SK-N-SH (cell line): ENCODE measurements around the gene VCAM1. TPM values are rescaled to one million over a fixed set of nuclear protein-coding genes. Genes with fewer than 3 reads are reported as not detected.
A peak's percentile ranks its signal among the peaks of the same experiment; 100 is the strongest.

ENCODE experiments used
- CTCF ChIA-PET: fragments of 300-600, 350-600 bp; formaldehyde crosslinking; extraction: SDS; loops from one replicate; lab custom pipeline; 2021; lab: Yijun Ruan, JAX
- POLR2A ChIA-PET: fragments of 350-600 bp; sonication (Branson Sonifier 250); formaldehyde crosslinking; extraction: SDS; loops from one replicate; lab custom pipeline; 2020; ENCODE audit warnings: antibody characterized with exemption, inconsistent platforms; lab: Yijun Ruan, JAX
- DNase-seq: peaks from one replicate; pipeline ENCODE4 v3.0.0; 2012
- H2AFZ ChIP-seq: fragments of 200-600 bp; sonication (generic); 2 replicates; pipeline ENCODE4 v1.8.1; 2016; ENCODE audit warnings: antibody characterized with exemption, mild to moderate bottlenecking, low read depth
- H3F3A ChIP-seq: fragments of 200-600 bp; sonication (generic); replicated peaks from 2 replicates; pipeline ENCODE3; 2016; ENCODE audit warnings: antibody characterized with exemption, mild to moderate bottlenecking; ENCODE audit not compliant: insufficient read depth
- H3K27ac ChIP-seq, 2 experiments: fragments of 200-500 bp in 1 of 2; fragments of 200-600 bp in 1 of 2; sonication (Bioruptor generic) in 1 of 2; sonication (generic), shearing (Covaris generic) in 1 of 2; 2 replicates each; pipeline versions ENCODE4 v1.5.1 to v1.6.1; 2014 to 2016; ENCODE audit warnings: low read depth in 2 of 2, inconsistent platforms in 1 of 2, low read length in 1 of 2, mild to moderate bottlenecking in 1 of 2, mixed read lengths in 1 of 2
- H3K27me3 ChIP-seq: fragments of 200-600 bp; sonication (generic), shearing (Covaris generic); 2 replicates; pipeline ENCODE4 v1.6.1; 2016; ENCODE audit warnings: mixed run types; ENCODE audit not compliant: insufficient read depth
- H3K36me3 ChIP-seq, 2 experiments: fragments of 200-500 bp in 1 of 2; fragments of 200-600 bp in 1 of 2; sonication (Bioruptor generic) in 1 of 2; sonication (generic) in 1 of 2; replicated peaks in 1 of 2; 2 replicates each; pipeline versions ENCODE3 to v1.5.1; 2014 to 2016; ENCODE audit warnings: low read length in 1 of 2, mild to moderate bottlenecking in 1 of 2; ENCODE audit not compliant: insufficient read depth in 2 of 2, control insufficient read depth in 1 of 2
- H3K4me1 ChIP-seq, 2 experiments: fragments of 200-500 bp in 1 of 2; fragments of 200-600 bp in 1 of 2; sonication (Bioruptor generic) in 1 of 2; sonication (generic), shearing (Covaris generic) in 1 of 2; 2 replicates each; pipeline versions ENCODE4 v1.5.1 to v1.6.1; 2014 to 2016; ENCODE audit warnings: low read depth in 1 of 2, low read length in 1 of 2, mixed run types in 1 of 2; ENCODE audit not compliant: insufficient read depth in 2 of 2, control insufficient read depth in 1 of 2
- H3K4me2 ChIP-seq: fragments of 200-600 bp; sonication (generic), shearing (Covaris generic); 2 replicates; pipeline ENCODE4 v1.6.1; 2017; ENCODE audit warnings: mixed run types
- H3K4me3 ChIP-seq, 2 experiments: fragments of 200-500 bp in 1 of 2; fragments of 200-600 bp in 1 of 2; sonication (Bioruptor generic) in 1 of 2; sonication (generic), shearing (Covaris generic) in 1 of 2; 2 replicates each; pipeline versions ENCODE4 v1.5.1 to v1.8.1; 2014 to 2016; ENCODE audit warnings: low read depth in 2 of 2, inconsistent platforms in 1 of 2, low read length in 1 of 2, mild to moderate bottlenecking in 1 of 2, mixed read lengths in 1 of 2, moderate library complexity in 1 of 2
- H3K79me2 ChIP-seq: fragments of 200-600 bp; sonication (generic); 2 replicates; pipeline ENCODE4 v1.8.1; 2017; ENCODE audit warnings: mild to moderate bottlenecking; ENCODE audit not compliant: insufficient read depth
- H3K9ac ChIP-seq: fragments of 200-600 bp; sonication (generic); 2 replicates; pipeline ENCODE4 v1.6.1; 2017; ENCODE audit warnings: mixed run types
- H3K9me2 ChIP-seq: fragments of 200-600 bp; sonication (generic); 2 replicates; pipeline ENCODE4 v1.6.1; 2017; ENCODE audit warnings: mixed run types
- H3K9me3 ChIP-seq: fragments of 200-600 bp; sonication (generic); 2 replicates; pipeline ENCODE4 v1.6.1; 2017; ENCODE audit warnings: mixed run types, mild to moderate bottlenecking, moderate library complexity
- H4K20me1 ChIP-seq: fragments of 200-600 bp; sonication (generic); 2 replicates; pipeline ENCODE4 v1.6.1; 2017; ENCODE audit warnings: mild to moderate bottlenecking, mixed run types; ENCODE audit not compliant: insufficient read depth
- CHD2 ChIP-seq: fragments of 150-350 bp; IDR thresholded peaks from 2 replicates; pipeline ENCODE4 v1.6.1; 2018; ENCODE audit warnings: low read length; ENCODE audit not compliant: partially characterized antibody
- CTCF ChIP-seq: fragments of 200-600 bp; sonication (generic); IDR thresholded peaks from 2 replicates; pipeline ENCODE4 v1.6.1; 2017; ENCODE audit warnings: antibody characterized with exemption, mild to moderate bottlenecking, moderate library complexity
- NFIC ChIP-seq: IDR thresholded peaks from 2 replicates; pipeline ENCODE4 v1.4.0; 2012; ENCODE audit warnings: borderline replicate concordance
- SMC3 ChIP-seq: IDR thresholded peaks from 2 replicates; pipeline ENCODE4 v1.6.1; 2012; ENCODE audit warnings: low read depth, low read length, improper control_type of control experiment
- TAF1 ChIP-seq: IDR thresholded peaks from 2 replicates; pipeline ENCODE4 v1.6.1; 2012; ENCODE audit warnings: low read depth, mild to moderate bottlenecking, low read length, moderate library complexity, borderline replicate concordance
- TCF12 ChIP-seq: IDR thresholded peaks from 2 replicates; pipeline ENCODE4 v1.4.0; 2012
- YY1 ChIP-seq: IDR thresholded peaks from 2 replicates; pipeline ENCODE4 v1.4.0; 2012; ENCODE audit warnings: low read depth, mild to moderate bottlenecking
- WGBS: methylation state at CpG from one replicate; pipeline ENCODE4 v1.1.6; 2017; ENCODE audit warnings: low lambda C conversion rate; 5-methylcytosine and 5-hydroxymethylcytosine counted together
- polyA plus RNA-seq, 3 experiments: library from polyadenylated mRNA; depleted of rRNA; stranded (reverse); fragments of >200 nt; gene quantifications; 2 replicates each; pipeline ENCODE4 v1.2.3, GENCODE V29; 2012

VCAM1 gene
- polyA plus RNA-seq, 1 of the 3 experiments (the other 2 are of a cell fraction): 5.0 TPM

- no peaks in the 10 kb centered on the region for H3F3A ChIP-seq
- no peak overlapping the region for H3K9ac ChIP-seq
- no peak for DNase-seq
- CTCF ChIA-PET: interaction anchor here (0.9 kb wide), 1 partner anchor 9 kb away, joined by 4 read pairs; no protein-coding TSS in a partner anchor
- peak overlapping the region; percentile 49; the same call in 1 of the 2 replicates for H2AFZ ChIP-seq
- H3K4me2 ChIP-seq: peak overlapping the region; percentile 37; the same call in 1 of the 2 replicates
- H3K9me3 ChIP-seq: no peaks in the 10 kb centered on the region
- no peak overlapping the region for H3K27ac ChIP-seq
- no peaks in the 10 kb centered on the region for H3K4me1 ChIP-seq
- no peaks in the 10 kb centered on the region for H3K9me2 ChIP-seq
- POLR2A ChIA-PET: no interaction called here
- TF ChIP-seq YY1 (peak; percentile 35; the same call in 1 of the 2 replicates), CTCF (no peak)
- H3K36me3 ChIP-seq: no peaks in the 10 kb centered on the region
- 56% methylated on average over 5 of the region's 5 CpGs for WGBS
- no peaks in the 10 kb centered on the region for H4K20me1 ChIP-seq
- H3K4me3 ChIP-seq: no peak overlapping the region
- no peaks in the 10 kb centered on the region for H3K27me3 ChIP-seq
- H3K79me2 ChIP-seq: no peaks in the 10 kb centered on the region
These were observed 66.0 kb downstream of the VCAM1 start for GRCh38 chr1:100785470-100786052.

GRCh38 chr1:100786870-100787269 is 67.3 kb downstream of the VCAM1 start:
- no peak for TF ChIP-seq CHD2
- TF ChIP-seq SMC3: no peak
- no peak for TF ChIP-seq TCF12
- no peak for TF ChIP-seq NFIC
- TF ChIP-seq TAF1: no peak
- TF ChIP-seq, all 33 proteins: peak for 0
- ChIA-PET POLR2A (no interaction called here), CTCF (no interaction called here)
- Histone ChIP-seq H3K9me2 (no peaks in the 10 kb centered on the region), H3K27me3 (no peaks in the 10 kb centered on the region), H3K79me2 (no peaks in the 10 kb centered on the region), H2AFZ (no peak overlapping the region), H3K4me3 (no peak overlapping the region), H3K36me3 (no peaks in the 10 kb centered on the region), H3F3A (no peaks in the 10 kb centered on the region), H3K9ac (no peak overlapping the region), H4K20me1 (no peaks in the 10 kb centered on the region), H3K4me2 (no peak overlapping the region), H3K27ac (no peak overlapping the region), H3K4me1 (no peaks in the 10 kb centered on the region), H3K9me3 (no peaks in the 10 kb centered on the region)
- WGBS: 90% methylated on average over 2 of the region's 2 CpGs
- no peak for DNase-seq

Other genes with a start within 250 kb of the VCAM1 start
- 0.03 TPM in 2 replicates for gene GPR88, start 181.6 kb upstream of the VCAM1 start, polyA plus RNA-seq (2012; rRNA removed)
- gene EXTL2, start 175.1 kb downstream of the VCAM1 start, polyA plus RNA-seq (2012; rRNA removed): 20.3 and 32.5 TPM in 2 replicates
- 4.0 and 5.4 TPM in 2 replicates for gene SLC30A7, start 176.3 kb downstream of the VCAM1 start, polyA plus RNA-seq (2012; rRNA removed)